SK-MEL-5 (cell line): ENCODE data around the gene FBXO44. TPM values are rescaled to one million over a fixed set of nuclear protein-coding genes. Genes with fewer than 3 reads are reported as not detected.
A peak's percentile ranks its signal among the peaks of the same experiment; 100 is the strongest.

ENCODE experiments used
- DNase-seq: peaks from one replicate; pipeline ENCODE4 v3.0.0-alpha.2; 2016; ENCODE audit warnings: low read depth, low spot score
- in situ Hi-C: cut with HindIII; loops from 2 replicates; pipeline ENCODE4 v1.10.0; 2016; ENCODE audit warnings: low sequenced_read_pairs, high pct_unique_total_duplicates, low pct_unique_long_range_greater_than_20kb
- total RNA-seq: library from RNA; depleted of rRNA; stranded (reverse); fragments of >200 nt; shearing (Covaris generic); gene quantifications from 2 replicates; pipeline ENCODE4 v1.2.3, GENCODE V29; 2014

FBXO44 gene
- total RNA-seq, 1 experiment from 2014 or later = 20.3 TPM

DNA sequence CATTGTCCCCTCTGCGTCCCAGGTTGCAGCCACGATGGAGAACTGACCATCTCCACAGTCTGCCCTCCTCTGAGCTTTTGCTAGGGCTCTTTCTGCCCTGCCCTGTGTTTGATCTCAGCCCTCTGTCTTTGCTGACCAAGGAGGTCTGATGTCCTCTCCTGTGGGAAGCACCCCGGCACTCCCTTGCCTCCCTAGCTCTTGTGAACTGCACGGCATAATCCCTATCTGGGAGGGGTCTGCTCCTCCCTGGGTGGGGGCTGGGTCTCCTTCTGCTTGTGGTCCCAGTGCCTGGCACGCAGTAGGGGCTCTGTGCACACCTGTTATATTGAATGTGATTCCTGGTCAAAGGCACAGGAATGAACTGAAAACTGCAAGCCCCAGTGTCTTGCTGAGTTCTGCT is 39.2 kb downstream of the FBXO44 start:
- no peak for DNase-seq
- in situ Hi-C loops = no loop called here

DNA sequence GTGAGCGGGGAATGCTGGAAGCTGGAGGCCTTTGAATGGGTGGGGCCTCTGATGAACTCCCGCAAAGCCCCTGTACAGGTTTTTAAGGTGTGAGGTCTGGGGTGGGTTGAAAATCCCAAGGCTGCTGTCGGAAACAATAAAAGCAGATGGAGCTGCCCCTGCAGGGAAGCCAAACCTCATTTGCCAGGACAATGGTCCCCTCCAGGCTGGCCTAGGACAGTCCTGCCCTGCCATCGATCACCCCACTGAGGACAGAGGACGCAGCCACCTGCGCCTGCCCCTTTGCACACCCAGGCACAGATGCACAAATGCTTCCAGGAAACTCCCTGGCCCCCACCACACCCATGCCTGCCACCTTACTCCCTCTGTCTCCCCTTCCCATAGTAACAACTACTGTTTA is 41.2 kb downstream of the FBXO44 start:
- no peak for DNase-seq
- in situ Hi-C loops = no loop called here

- DNase-seq = no peak
- in situ Hi-C loops = no loop called here
Measured at GRCh38 chr1:11697188-11697892, 42.7 kb downstream of the FBXO44 start.

GRCh38 chr1:11697893-11698210 is 43.2 kb downstream of the FBXO44 start:
- no peak for DNase-seq
- in situ Hi-C loops = no loop called here

- no peak for DNase-seq
- in situ Hi-C loops = no loop called here
Measured at GRCh38 chr1:11700601-11701467, 46.2 kb downstream of the FBXO44 start.

DNA sequence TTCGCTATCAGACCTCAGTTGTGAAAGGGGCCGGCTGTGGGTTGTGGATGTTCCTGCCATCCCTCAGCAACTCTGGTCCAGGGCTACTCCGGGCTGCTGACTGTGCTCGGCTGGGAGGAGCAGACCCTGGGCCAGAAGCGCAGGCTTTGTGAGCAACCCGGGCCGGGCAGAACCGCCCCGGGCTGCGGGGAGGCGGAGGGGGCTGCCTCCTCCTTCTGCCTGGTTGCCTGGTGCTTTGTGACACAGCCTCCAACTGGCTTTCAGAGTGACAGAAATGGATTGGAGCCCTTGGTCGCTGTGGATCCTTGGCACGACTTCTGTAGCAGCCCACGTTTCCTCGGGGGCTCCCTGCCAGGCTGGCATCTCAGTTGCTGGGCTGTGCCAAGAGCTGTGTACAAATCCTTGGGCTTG is 46.9 kb downstream of the FBXO44 start:
- in situ Hi-C loops = no loop called here
- no peak for DNase-seq

GRCh38 chr1:11701981-11702803 is 47.5 kb downstream of the FBXO44 start:
- in situ Hi-C loops = no loop called here
- no peak for DNase-seq

DNA sequence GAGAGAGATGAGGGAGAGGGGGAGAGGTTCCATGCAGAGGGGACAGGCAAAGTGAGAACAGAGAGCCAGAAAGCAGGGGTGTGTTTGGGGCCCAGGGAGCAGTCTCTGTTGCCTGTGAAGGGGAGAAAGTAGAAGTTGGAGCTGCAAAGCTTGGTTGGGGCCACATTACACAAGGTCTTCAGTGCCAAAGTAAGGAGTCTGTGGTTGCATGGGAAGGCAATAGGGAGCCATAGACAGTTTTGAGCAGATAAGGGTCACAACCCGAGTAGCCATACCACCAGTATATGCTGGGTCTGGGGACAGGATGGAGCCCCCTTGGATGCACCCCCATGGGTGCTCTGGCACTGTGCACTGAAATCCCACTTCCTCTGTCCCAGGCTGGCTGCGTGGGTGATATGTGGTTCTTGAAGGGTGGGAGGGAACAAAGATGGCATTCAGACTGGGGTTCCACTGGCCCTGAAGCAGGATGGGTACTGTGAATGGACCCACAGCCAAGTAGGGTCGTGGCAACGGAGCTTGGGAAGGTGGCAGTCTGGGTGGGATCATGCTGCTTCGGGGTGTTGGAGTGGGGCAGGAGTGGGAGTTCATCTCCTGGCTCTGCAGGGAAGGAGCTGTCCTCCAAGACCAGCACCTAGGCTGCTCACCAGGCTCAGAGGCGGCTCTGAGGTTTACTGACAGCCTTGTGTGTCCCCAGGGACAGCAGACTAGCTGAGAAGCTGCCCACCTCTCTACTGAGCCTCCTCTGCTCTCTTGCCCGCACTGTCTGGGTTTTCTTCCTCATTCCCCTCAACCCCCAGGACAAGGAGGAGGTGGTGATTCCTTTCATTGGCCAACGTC is 48.9 kb downstream of the FBXO44 start:
- DNase-seq = no peak
- in situ Hi-C loops = no loop called here

- DNase-seq = no peak
- in situ Hi-C loops = no loop called here
Measured at GRCh38 chr1:11704194-11704529, 49.5 kb downstream of the FBXO44 start.

DNA sequence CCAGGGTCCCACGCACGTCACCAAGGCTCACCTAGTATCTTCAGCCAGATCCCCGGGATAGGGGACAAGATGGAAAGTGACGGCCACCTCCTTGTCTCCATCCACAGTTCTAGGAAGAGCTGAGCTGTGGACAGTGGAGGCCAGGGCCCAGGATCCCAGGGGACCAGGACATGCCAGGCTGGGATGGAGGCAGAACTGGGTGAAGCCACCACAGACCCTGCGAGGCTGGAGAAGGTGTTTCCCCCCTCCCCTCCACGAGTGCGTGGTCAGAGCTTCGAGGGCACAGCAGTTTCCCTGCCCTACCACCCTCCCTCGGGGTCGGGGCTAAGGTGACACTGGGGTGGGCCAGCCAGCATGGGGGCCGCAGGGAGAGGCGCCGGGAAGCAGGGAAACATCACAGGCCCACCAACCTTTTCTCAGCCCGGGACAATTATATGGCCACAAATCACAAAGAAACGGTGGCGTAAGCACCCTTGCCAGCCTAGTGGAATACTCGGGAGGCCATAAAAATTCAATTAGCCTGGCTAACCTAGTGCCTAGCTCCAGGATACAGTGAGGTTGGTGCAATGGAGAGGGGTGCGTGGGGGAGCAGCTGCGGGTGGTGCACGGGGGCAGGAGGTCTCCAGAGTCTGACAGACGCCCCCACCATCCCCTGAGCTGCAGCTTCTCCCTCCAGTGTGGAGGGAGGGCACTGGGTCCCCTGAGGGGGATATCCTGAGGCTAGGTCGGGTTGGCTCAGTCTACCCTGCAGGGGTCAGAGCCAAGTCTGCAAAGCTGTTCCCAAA is 50.2 kb downstream of the FBXO44 start:
- in situ Hi-C loops = no loop called here
- DNase-seq = no peak

- in situ Hi-C loops = no loop called here
- no peak for DNase-seq
Measured at GRCh38 chr1:11705596-11705995, 50.9 kb downstream of the FBXO44 start.

DNA sequence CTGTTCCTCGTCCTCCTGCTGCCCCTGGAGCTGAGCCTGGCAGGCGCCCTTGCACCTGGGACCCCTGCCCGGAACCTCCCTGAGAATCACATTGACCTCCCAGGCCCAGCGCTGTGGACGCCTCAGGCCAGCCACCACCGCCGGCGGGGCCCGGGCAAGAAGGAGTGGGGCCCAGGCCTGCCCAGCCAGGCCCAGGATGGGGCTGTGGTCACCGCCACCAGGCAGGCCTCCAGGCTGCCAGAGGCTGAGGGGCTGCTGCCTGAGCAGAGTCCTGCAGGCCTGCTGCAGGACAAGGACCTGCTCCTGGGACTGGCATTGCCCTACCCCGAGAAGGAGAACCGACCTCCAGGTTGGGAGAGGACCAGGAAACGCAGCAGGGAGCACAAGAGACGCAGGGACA is 51.6 kb downstream of the FBXO44 start:
- in situ Hi-C loops = no loop called here
- no peak for DNase-seq

DNA sequence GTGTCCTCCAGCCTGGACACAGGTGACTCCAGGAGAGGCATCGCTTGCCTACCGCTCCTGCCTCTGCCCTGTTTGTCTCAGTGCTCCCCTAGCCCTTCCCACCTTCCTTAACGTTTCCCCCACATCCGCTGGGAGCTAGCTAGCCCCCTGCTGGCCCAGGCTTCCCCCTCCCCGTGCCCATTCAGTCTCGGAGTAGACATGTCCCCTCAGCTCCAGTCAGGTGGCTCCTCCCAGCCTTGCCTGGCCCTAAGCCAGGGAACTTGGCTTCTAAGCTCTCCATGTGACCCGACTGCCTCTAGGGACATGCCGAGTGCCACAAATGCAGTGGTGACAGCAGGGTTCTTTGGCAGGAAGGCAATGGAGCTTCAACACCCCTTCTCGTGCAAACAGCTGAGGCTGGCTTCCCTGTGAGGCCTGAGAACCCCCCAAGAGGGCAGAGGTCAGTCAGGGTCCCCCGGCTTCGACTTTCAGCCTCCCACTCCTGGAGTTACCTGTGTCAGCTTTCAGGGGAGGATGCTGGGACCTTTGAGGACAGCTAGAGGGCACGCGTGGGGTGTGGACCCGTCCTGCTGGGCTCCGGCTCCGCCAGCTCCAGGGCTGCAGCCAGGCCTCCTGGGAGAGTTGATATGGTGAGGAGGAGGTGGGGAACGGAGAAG is 53.1 kb downstream of the FBXO44 start:
- in situ Hi-C loops = no loop called here
- DNase-seq = no peak

GRCh38 chr1:11708554-11709350 is 54.1 kb downstream of the FBXO44 start:
- in situ Hi-C loops = no loop called here
- peak; percentile 42 for DNase-seq

DNA sequence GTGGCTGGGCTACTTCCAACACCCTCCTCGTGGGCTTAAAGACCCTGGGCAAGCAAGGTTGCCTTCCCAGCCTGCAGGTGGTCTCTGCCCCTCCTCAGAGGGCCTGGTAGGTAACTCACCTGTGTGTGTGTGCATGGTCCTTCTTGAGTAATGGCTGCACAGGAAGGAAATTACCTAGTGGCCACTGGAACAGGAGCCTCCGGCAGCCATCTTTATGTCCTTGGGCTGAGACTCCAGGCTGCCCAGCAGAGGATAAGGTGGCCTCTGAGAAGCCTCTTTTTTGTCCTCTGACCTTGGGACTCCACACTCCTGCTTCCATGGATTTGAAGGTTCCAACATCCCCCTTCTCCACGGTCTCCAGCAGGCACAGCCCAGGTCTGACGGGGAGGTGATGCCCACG is 56.8 kb downstream of the FBXO44 start:
- in situ Hi-C loops = no loop called here
- no peak for DNase-seq

DNA sequence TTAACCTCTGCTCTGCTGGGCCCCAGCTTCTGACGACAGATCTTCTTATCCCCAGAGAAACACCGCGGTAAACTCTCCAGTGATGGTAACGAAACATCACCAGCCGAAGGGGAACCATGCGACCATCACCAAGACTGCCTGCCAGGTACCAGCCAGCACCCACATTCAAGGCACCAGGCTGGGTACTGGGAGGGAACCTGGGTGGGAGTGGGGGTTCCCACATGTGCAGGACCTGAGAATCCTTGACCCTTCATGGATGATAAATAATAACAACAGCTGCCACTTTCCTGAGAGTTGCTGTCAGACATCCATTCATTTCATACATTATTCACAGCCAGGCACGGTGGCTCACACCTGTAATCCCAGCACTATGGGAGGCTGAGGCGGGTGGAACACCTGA is 57.6 kb downstream of the FBXO44 start:
- no peak for DNase-seq
- in situ Hi-C loops = no loop called here
